Measurements from ENCODE around the gene NTN1.

DNA sequence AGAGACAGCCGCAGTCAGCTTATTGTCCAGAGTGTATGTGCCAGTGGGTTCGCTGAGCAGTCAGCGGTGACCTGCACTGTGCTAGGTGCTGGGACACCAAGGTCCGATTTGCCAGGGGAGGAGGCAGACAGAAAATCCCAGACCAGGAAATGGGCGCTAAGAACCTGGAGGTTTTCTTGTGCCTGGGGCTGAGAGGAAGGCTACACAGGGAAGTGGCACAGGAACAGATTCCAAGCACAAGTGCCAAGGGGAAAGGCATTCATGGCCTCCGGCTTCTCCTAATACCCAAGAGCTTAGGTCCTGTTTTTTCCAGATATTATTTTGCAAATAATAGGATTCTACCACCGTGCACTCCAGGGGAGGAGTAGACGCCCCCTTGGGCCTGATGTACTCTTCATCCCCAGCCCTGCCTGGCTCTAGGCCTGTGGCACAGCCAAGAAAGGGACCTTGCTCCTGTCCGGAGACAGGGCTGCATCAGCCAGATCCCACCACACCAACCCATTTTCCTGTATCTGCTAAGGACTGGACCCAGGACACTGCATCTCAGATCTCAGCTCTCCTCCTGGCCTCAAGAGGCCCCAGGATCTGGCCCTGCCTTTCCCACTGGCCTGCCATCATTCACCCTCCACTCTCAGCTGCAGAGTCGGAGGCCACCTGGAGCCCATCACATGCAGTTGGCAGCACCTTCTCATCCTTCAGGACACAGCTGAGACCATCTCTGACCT, 187.2 kb downstream of the NTN1 start:
- TF ChIP-seq, protein P1, sequence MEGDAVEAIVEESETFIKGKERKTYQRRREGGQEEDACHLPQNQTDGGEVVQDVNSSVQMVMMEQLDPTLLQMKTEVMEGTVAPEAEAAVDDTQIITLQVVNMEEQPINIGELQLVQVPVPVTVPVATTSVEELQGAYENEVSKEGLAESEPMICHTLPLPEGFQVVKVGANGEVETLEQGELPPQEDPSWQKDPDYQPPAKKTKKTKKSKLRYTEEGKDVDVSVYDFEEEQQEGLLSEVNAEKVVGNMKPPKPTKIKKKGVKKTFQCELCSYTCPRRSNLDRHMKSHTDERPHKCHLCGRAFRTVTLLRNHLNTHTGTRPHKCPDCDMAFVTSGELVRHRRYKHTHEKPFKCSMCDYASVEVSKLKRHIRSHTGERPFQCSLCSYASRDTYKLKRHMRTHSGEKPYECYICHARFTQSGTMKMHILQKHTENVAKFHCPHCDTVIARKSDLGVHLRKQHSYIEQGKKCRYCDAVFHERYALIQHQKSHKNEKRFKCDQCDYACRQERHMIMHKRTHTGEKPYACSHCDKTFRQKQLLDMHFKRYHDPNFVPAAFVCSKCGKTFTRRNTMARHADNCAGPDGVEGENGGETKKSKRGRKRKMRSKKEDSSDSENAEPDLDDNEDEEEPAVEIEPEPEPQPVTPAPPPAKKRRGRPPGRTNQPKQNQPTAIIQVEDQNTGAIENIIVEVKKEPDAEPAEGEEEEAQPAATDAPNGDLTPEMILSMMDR (IDR thresholded peaks at IDR 0.05) = no peak
- TF ChIP-seq POLR2A (IDR thresholded peaks at IDR 0.05) (no peak), POLR2AphosphoS5 (IDR thresholded peaks at IDR 0.05) (no peak)

Measured in breast epithelium (tissue), 3 donors.